GM18498 (cell line): ENCODE measurements around the gene SPATA9.
"Not testable (repeated sequence)": the region's sequence is repeated elsewhere in the genome, so short reads cannot be mapped to it uniquely, and the experiment has no call there.

Source experiments
- ATAC-seq: cut with Tn5 transposase; IDR thresholded peaks from one replicate; pipeline ENCODE4 v1.9.1; 2021; ENCODE audit warnings: mild to moderate bottlenecking, moderate library complexity; ENCODE audit not compliant: unreplicated experiment

SPATA9 gene

GRCh38 chr5:95647886-95648860, 34.6 kb downstream of the SPATA9 start:
- ATAC-seq: no peak

- peak; percentile 98 for ATAC-seq
Observed at GRCh38 chr5:95646569-95647431, 36.0 kb downstream of the SPATA9 start, which contains the start of gene RFESD. Gene RFESD, plus strand, starts transcription at chr5:95646777. Its CDS starts 5,495 bp downstream, at chr5:95652272.

- ATAC-seq: not testable (repeated sequence)
Observed at GRCh38 chr5:95646226-95646568, 36.6 kb downstream of the SPATA9 start.

GRCh38 chr5:95644351-95645042, 38.3 kb downstream of the SPATA9 start:
- ATAC-seq: peak; percentile 51

- ATAC-seq: no peak
Observed at GRCh38 chr5:95643152-95643551, 39.6 kb downstream of the SPATA9 start.

GRCh38 chr5:95641741-95642220, 41.0 kb downstream of the SPATA9 start:
- ATAC-seq: no peak

GRCh38 chr5:95638632-95639031, 44.2 kb downstream of the SPATA9 start:
- ATAC-seq: no peak

- no peak for ATAC-seq
Observed at GRCh38 chr5:95634081-95634480, 48.7 kb downstream of the SPATA9 start.

- no peak for ATAC-seq
Observed at GRCh38 chr5:95633671-95634070, 49.1 kb downstream of the SPATA9 start.

GRCh38 chr5:95632942-95633341, 49.8 kb downstream of the SPATA9 start:
- ATAC-seq: not testable (repeated sequence)

- peak; percentile 97 for ATAC-seq
Observed at GRCh38 chr5:95631991-95632675, 50.7 kb downstream of the SPATA9 start.

GRCh38 chr5:95631255-95631958, 51.4 kb downstream of the SPATA9 start:
- ATAC-seq: peak; percentile 8

- ATAC-seq: no peak
Observed at GRCh38 chr5:95630394-95630917, 52.3 kb downstream of the SPATA9 start.

- no peak for ATAC-seq
Observed at GRCh38 chr5:95628933-95629332, 53.9 kb downstream of the SPATA9 start.

- ATAC-seq: no peak
Observed at GRCh38 chr5:95627971-95628810, 54.6 kb downstream of the SPATA9 start.

- no peak for ATAC-seq
Observed at GRCh38 chr5:95626701-95627100, 56.1 kb downstream of the SPATA9 start.

- ATAC-seq: no peak
Observed at GRCh38 chr5:95624368-95624767, 58.4 kb downstream of the SPATA9 start.

GRCh38 chr5:95623706-95624105, 59.1 kb downstream of the SPATA9 start:
- no peak for ATAC-seq
